Nucleus accumbens (tissue), 56 donors: ENCODE measurements around the gene EVA1C.
"Not testable (repeated sequence)": the region's sequence is repeated elsewhere in the genome, so short reads cannot be mapped to it uniquely, and the experiment has no call there.

Source experiments
- DNase-seq, 56 donors: peaks; one replicate each; lab custom pipeline; 2025; lab: John Stamatoyannopoulos, UW

Gene EVA1C

DNA sequence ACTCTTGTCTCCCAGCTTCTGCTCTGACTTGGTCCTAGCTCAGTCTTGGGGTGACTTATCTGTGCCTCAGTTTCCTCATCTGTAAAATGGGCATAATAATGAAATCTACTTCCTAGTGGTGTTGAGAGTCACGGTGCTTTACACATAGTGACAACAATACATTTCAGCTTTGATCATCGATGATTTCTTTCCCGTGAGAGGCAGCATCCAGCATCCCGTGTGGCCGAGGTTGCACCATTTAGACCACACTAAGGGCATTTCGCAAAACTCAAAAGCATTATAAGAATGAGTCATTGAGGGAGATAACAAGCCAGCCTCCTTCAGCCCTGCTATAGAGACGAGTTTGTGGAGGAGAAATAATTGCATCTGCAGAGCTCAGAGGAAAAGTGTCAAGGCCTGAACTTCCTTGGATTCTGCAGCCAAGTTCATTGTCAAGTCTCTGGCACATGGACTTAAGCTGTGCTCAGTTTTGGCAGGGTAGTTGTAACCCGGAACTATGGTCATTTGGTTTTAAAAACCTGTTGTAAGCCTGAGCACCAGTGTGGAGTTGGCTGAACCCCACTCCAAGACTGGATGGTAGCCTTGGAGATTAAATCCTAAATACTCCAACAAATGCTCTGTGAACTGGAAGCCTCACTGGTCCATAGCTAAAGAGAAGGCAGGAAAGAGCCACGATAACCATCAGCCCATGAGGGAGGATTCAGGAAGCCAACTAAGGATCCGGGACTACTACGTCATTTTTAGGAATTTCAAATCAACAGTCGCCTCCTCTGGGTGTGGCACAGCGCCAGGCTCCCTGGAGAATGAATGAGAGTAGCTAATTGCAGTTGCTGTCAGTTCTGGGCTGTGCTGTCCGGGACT lies 108.6 kb downstream of the EVA1C start:
- peak in 42 of 56 donors; percentile 14 to 81 (median 46) for DNase-seq

DNA sequence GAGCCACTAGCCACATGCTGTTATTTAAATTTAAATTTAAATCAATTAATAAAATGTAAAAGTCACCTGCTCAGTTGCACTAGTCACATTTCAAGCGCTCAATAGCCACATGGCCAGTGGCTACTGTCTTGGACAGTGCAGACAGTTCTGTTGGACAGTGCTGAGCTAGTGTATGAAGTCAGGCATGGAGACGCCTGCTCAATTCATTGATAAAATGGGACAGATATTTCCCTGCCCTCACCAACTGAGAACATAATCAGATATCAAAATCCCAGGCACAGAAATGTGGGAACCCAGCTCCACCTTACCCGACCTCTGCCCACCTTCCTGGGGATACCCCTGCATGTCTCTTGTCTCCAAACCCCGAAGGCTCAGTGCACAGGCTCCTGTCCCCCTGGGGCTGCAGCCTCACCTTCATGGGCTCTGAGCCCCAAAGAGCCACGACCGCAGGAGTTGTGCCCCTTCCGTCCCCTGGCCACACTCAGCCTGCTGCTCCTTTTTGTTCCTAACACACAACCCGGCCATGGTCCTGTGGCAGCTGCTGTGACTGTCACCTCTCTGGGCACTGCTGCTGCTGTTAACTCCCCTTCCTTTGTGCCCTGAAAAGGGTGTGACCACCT lies 109.3 kb downstream of the EVA1C start:
- DNase-seq = peak in 1 of 56 donors; percentile 16

DNA sequence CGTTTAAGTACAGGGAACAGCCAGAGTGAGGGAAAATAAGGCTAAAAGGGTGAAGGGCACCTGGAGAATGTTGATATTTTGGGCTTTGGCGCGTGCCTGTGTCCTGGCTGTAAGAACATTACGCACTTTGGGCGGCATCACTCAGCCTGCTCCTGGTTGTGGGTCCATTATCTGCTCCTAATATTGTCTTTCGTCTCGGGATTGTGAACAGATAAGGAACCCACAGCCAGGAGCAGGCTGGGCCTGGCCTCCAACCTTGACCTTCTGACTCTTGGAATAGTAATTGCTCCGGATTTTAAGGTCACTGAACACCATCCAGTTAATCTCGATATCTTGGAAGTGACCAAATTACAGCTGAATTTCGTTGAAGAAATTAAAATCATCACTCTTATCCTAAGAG lies 111.0 kb downstream of the EVA1C start:
- no peak for DNase-seq

DNA sequence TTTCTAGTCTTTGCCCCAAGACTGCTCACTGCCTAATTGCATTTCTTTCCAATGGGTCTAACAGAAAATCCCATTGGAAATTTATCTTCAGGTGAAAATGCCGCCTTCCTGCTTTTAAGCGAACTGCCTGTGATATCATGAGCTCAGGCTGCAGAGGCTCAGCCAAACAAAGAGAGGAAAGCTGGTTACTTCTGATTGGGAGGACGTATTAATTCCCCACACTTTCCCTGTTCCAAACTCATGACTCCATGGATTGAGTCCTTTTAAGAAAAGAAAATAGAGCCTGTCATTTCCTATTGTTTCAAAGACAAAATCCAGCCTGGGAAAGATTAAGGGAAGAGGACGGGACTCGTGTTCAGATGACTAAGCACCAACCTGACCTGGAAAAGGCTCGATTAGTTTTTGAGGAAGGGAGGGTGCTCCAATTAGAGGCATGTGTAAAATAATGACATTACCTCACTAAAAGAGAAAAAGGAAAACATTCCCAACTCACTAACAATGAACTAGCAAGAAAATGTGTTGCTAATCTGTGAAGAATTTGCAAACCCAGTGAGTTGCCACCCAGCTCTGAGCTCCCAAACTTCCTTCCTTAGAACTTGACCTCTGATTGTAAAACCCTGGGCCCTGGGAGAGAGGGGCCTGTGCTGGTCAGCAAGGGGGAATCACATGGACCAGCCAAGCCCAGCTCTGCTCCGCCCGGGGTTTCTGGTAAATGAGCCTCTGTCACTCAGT lies 111.6 kb downstream of the EVA1C start:
- DNase-seq = no peak

DNA sequence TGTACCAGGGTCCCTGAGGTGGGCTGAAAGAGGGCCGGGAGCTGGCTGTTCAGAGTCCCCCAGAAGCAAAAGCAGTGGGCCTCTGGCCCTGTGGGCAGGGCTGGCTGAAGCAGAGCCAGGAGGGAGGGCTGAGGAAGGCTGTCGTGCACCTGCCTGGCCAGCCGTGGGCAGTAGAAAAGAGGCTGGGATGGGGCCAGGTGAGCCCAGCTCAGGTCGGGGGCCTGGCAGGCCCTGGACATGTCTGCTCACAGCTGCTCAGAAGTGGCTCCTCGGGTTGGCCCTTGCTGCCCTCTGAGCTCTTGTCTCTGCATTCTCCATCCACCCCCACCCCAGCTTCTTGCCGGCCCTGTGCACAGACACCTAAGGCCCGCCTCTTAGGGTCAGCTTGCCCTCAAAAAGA lies 112.8 kb downstream of the EVA1C start:
- no peak for DNase-seq

DNA sequence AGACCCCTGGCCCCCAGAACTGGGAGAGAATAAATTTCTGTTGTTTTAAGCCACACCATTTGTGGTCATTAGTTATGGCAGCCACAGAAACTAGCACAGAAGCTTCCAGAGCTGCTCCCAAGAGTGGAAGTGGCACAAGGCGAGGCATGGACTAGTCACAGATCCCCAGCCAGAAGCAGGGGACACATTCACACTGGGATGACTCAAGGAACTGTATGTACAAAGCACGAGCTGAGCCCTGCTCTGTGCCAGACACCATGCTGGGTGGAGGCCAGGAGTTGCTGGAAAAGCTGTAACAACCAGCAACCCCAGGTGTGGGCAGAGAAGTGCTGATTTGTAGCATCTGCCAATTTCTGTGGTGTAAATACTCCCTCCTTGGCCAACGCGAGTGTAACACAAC lies 117.2 kb downstream of the EVA1C start:
- DNase-seq = no peak

DNA sequence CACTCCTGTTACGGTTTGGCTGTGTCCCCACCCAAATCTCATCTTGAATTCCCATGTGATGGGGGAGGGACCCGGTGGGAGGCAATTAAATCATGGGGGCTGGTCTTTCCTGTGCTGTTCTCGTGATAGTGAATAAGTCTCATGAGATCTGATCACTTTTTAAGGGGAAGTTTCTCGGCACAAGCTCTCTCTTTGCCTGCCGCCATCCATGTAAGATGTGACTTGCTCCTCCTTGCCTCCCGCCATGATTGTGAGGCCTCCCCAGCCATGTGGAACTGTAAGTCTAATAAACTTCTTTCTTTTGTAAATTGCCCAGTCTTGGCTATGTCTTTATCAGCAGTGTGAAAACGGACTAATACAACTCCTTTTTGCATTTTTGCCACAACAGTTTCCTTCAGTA lies 118.3 kb downstream of the EVA1C start:
- DNase-seq = not testable (repeated sequence)

DNA sequence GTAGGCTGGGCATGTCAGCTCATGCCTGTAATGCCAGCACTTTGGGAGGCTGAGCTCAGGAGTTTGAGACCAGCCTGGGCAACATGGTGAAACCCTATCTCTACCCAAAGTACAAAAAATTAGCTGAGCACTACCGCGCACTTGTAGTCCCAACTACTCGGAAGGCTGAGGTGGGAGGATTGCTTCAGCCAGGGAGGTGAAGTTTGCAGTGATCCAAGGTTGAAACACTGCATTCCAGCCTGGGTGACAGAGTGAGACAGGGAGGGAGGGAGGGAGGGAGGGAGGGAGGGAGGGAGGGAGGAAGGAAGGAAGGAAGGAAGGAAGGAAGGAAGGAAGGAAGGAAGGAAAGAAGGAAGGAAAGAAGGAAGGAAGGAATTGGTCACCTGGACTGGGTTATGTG lies 119.1 kb downstream of the EVA1C start:
- not testable (repeated sequence) for DNase-seq

DNA sequence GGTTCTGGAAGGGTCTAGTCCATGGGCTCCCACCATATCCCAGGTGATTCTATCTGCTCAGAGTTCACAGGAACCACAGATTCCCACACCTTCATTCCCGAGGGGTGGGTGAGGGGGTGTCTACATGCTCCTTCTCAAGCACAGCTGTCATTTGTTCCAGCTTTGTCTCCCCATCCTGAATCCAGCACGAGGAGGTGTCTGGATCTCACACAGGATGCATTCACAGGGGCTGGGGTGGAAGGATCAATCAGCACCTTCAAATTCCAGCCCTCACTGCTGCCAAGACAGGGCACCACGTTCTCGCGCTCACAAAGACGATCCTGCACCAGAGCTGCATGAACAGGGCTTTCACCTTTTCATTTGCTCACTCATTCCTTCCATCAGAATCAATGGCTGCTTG lies 120.1 kb downstream of the EVA1C start:
- DNase-seq = peak in 3 of 56 donors; percentile 5 to 14 (median 12)

DNA sequence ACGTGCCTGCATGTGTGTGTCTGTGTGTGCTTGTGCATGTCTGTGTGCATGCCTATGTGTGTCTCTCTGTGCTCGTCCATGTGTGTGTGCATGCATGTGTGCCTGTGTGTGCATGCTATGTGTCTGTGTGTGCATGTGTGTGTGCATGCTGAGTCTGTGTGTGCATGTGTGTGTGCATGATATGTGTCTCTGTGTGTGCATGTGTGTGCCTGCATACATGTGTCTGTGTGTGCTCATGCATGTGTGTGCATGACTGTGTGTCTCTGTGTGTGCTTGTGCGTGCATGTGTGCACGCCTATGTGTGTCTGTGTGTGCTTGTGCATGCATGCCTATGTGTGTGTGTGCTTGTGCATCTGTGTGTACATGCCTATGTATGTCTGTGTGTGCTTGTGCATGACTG lies 120.5 kb downstream of the EVA1C start:
- DNase-seq = no peak

DNA sequence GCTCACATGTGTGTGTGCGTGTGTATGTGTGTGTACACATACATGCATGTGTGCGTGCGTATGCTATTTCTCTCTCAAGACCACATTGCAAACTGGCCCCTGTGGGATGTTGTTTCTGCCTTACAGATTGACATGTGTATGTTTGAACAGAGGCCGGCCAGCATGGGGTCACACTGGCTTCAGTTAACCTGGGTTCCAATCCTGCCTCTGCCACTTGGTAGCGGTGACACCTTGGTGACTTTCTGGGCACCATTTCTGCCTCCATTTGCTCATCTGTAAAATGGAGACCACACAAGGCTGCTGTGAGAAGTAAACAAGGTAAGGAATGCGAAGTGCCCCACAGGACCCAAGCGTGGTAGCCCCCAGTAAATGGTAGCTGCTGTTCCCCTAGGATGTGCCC lies 121.1 kb downstream of the EVA1C start:
- no peak for DNase-seq

DNA sequence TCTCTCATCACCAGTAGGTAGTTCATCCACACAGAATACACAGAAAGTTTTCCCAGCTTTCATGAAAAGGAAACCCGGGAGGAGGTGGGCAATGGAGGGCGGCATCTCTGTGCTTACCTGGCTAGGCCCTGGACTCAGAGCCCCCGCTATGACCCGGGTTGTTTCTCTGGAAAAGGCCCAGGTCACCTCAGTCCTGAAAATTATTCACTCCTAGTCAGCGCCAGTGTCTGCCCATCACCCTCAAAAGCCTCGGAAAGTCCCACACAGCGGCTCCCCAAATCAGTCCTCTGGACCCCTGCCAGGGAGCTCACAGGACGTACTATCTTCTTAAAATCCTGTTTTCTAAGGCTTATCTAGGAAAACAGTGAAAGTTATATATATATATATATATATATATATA lies 121.6 kb downstream of the EVA1C start:
- no peak for DNase-seq

DNA sequence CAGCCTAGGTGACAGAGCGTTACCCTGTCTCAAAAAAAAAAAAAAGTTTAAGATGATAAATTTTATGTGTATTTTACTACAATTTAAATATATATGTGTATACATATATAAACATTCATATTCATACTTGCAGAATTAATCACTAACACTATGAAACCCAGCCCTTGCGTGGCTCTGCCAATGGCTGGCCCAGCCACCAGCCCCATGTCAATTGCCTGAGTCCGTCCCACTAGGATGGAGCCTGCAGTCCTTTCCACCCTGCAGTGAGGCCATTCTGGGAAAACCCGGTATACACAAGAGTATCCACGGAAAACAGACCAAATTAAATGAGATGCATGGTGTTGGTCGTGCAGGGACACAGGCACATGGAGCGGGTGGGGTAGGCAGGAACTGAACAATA lies 123.1 kb downstream of the EVA1C start:
- no peak for DNase-seq

DNA sequence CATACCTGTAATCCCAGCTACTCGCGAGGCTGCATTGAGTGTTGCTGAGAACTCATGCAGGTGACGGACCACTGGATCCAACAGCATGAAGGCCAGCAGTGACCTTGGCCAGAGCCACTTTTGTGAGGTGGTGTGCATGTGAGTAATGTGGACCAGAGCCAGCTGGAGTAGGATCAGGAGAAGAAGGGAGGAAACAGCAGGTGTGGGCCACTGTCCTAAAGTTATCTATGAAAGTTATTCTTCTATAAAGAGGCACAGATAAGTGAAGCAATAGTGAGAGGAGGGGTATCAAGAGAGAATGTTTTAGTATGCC lies 125.0 kb downstream of the EVA1C start:
- no peak for DNase-seq

DNA sequence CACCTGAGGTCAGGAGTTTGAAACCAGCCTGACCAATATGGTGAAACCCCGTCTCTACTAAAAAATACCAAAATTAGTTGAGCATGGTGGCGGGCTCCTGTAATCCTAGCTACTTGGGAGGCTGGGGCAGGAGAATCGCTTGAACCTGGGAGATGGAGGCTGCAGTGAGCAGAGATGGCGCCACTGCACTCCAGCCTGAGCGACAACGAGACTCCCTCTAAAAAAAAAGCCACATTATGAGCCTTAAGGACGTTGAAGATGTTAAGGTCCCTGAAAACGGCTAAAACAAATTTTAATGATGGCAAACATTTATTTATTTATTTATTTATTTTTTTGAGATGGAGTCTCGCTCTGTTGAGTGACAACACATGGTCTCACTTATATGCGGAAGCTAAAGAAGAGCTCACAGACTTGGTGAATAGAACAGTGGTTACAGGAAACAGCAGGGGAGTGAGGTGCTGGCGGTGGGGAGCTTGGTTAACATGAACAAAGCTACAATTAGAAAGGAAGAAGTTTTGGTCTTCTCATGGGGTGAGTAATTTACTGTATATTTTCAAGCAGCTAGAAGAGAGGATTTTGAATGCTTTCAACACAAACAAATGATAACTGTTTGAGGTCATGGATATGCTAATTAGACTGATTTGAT lies 125.8 kb downstream of the EVA1C start:
- DNase-seq = no peak

DNA sequence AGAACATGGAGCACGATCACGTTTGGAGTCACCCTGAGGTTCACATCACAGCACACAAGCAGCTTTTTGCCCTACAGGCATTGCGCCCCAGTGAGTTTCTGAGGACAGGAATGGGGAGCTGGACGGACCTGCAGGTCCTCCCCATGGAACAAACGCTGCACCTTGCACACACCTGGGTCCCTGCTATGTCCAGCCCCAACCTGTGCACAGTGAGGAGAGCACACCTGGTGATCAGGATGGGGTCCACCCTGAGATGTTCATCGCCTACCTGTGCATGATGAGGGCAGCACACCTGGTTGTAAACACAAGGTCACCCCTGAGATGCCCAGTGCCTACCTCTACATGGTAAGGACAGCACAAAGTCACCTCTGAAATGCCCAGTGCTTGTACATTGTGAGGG lies 126.9 kb downstream of the EVA1C start:
- DNase-seq = no peak

DNA sequence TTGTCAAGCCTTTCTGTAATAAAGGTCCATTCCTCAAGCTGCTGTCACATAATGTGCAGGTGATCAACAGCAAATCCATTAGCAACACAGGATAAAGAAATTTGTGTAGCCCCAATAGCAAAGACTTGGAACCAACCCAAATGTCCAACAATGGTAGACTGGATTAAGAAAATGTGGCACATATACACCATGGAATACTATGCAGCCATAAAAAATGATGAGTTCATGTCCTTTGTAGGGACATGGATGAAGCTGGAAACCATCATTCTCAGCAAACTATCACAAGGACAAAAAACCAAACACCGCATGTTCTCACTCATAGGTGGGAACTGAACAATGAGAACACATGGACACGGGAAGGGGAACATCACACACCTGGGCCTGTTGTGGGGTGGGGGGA lies 130.6 kb downstream of the EVA1C start:
- DNase-seq = not testable (repeated sequence)

DNA sequence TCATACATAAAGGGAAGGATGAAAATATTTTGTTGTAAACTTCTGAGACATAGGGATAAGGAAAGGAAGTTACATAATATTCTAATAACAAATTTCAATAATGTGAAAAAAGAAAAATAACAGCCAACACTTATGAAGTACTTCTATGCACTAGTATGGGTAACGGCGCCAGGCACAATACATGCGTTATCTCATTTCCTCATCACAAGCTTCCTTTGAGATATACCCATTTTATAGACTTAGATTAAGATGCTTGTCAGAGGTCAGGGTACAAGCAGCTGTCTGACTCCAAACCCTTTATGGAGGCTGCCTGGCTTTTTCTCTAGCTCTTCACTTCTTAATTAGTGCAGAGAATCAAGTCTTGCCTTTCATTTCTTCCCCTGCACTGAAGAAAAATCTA lies 131.5 kb downstream of the EVA1C start:
- DNase-seq = no peak

DNA sequence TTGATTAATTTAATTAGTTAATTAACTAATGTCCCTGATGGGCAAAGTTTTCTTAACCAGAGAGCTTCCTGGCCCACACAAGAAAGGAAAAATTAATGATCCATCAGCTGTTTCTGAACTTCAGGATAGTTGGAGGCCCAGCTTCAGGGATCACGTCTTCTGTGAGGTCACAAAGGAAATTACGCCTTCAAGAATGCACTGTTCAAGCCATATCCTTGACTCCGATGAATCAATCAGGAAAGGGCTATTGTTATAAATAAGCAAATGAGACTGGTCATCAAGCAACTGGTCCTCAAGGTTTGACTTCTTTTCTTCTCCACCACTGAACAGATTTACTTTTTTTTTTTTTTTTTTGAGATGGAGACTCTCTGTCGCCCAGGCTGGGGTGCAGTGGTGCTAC lies 132.2 kb downstream of the EVA1C start:
- DNase-seq = no peak

DNA sequence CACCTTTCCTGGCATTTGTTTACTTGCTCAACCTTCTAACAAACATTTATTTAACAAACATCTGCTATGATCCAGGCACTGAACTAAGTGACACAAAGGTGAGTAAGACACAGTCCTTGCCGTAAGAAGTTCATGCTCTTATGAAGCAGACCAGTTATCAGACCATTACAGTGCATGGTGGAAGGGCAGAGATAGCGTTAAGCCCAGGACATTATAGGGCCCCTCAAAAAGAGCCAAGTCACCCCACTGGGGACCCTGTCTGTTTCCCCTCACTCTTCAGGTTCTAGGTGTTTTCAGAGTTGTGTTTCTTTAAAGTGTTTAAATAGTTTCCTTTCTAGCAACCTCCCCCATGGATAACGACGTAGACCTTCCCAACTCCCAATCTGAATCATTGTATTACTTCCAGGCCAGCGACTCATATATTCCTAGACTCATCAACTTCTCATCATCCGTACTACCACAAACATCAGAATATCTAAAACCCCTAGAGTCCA lies 133.5 kb downstream of the EVA1C start:
- DNase-seq = no peak

DNA sequence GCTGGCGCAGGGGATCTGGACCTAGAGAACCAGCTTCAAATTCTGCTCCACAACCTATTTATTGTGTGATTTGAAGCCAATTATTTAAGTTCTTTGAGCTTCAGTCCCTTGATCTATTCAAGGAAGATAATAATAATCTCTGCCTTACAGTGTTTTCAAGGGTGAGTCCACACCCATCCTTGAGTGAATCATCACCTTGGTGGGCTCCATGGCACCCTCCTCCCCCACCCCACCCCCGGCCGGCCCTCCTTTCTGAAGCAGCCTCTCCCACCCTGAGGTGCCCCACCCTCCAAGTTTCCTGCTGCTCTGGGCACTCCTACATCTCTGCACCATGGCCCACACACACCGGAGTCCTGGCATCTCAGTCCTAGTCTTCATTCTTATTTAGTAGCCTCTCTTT lies 134.5 kb downstream of the EVA1C start:
- DNase-seq = no peak
